Measurements from ENCODE around the gene HPX.

- TF ChIP-seq CTCF (IDR thresholded peaks at IDR 0.05) (no peak), POLR2A (IDR thresholded peaks at IDR 0.05) (no peak), EP300 (IDR thresholded peaks at IDR 0.05) (no peak)
Measured at GRCh38 chr11:6476571-6476970, 35.8 kb upstream of the HPX start.
